Measurements from ENCODE around the gene TSPAN8. TPM values are rescaled to one million over a fixed set of nuclear protein-coding genes. Genes with fewer than 3 reads are reported as not detected.

TSPAN8 gene
- total and polyA plus RNA-seq, 10 of the 15 experiments (the other 5 are each of a cell fraction or from before 2014, with no cell fraction given): 0.16 to 0.49 TPM; not detected in 8

GRCh38 chr12:71195338-71195896 lies 37.6 kb upstream of the TSPAN8 start:
- ATAC-seq (no peak), FAIRE-seq (no peak), DNase-seq (ENCODE audit: low read depth, low spot score) (no peak)
- H3K4me3 ChIP-seq: no peak overlapping the region
- CTCF ChIA-PET: interaction anchor here (0.6 kb wide), 1 partner anchor 9 kb away, joined by 3 read pairs; no protein-coding TSS in a partner anchor
- H3K4me1 ChIP-seq (ENCODE audit: control insufficient read depth, insufficient read depth, low read length): no peaks in the 10 kb centered on the region
- intact Hi-C loops (cut with micrococcal nuclease; ENCODE audit: unreplicated experiment): no loop called here
- in situ Hi-C loops (cut with MboI): no loop called here
- H4K20me1 ChIP-seq (ENCODE audit: control insufficient read depth, insufficient read depth): no peaks in the 10 kb centered on the region
- no peaks in the 10 kb centered on the region for H3K79me2 ChIP-seq (ENCODE audit: control insufficient read depth, insufficient read depth, low read length)
- no peaks in the 10 kb centered on the region for H3K36me3 ChIP-seq (ENCODE audit: control insufficient read depth in 2 of 2, insufficient read depth in 2 of 2, low read length in 1 of 2)
- SMC1A ChIA-PET (ENCODE audit: uncharacterized antibody, unreplicated experiment): no interaction called here
- BruUV-seq (replicated peaks): no TSS peak
- H3K9me3 ChIP-seq (replicated peaks; ENCODE audit: control insufficient read depth, insufficient read depth, low read length): no peaks in the 10 kb centered on the region
- no peak overlapping the region for H3K4me2 ChIP-seq (ENCODE audit: control insufficient read depth, insufficient read depth)
- RAD21 ChIA-PET (ENCODE audit: unreplicated experiment): no interaction called here
- no peak overlapping the region for H3K27ac ChIP-seq (ENCODE audit: control insufficient read depth, insufficient read depth)
- H2AFZ ChIP-seq (ENCODE audit: control insufficient read depth, low read depth, low read length): no peak overlapping the region
- WGBS (ENCODE audit: insufficient coverage, insufficient replicate concordance, low lambda C conversion rate, missing lambda C conversion rate): 4% methylated on average over 5 of the region's 5 CpGs
- no peak overlapping the region for H3K9ac ChIP-seq (ENCODE audit: control insufficient read depth, insufficient read depth, low read length)
- TF ChIP-seq HDAC6 (IDR thresholded peaks at IDR 0.05; ENCODE audit: unreplicated experiment): no peak
- no peak for TF ChIP-seq NR2F1 (conservative IDR thresholded peaks at IDR 0.05)
- TF ChIP-seq ZSCAN29 (IDR thresholded peaks at IDR 0.05): no peak
- no peak for TF ChIP-seq RELB (IDR thresholded peaks at IDR 0.05; ENCODE audit: low read depth)
- no peak for TF ChIP-seq CHD4 (IDR thresholded peaks at IDR 0.05)
- TF ChIP-seq IRF3 (IDR thresholded peaks at IDR 0.05): no peak
- no peak for TF ChIP-seq EGR1 (IDR thresholded peaks at IDR 0.05; ENCODE audit: borderline replicate concordance in 1 of 2, low read depth in 2 of 2, low read length in 2 of 2)
- TF ChIP-seq IRF5 (IDR thresholded peaks at IDR 0.05; ENCODE audit: borderline replicate concordance): no peak
- no peak for TF ChIP-seq BCL11A (IDR thresholded peaks at IDR 0.05; ENCODE audit: low read depth, low read length)
- no peaks in the 10 kb centered on the region for H3K27me3 ChIP-seq (replicated peaks in 1 of 2; ENCODE audit: control insufficient read depth in 2 of 2, insufficient read depth in 2 of 2, low read length in 1 of 2)
- POLR2A ChIA-PET: no interaction called here
